DMS153 (cell line): ENCODE data around the gene CHST9.

Source experiments
- DNase-seq: peaks from one replicate; lab custom pipeline; 2025; lab: John Stamatoyannopoulos, UW

Gene CHST9

GRCh38 chr18:26863921-26864497 is 321.1 kb downstream of the CHST9 start:
- DNase-seq = no peak

DNA sequence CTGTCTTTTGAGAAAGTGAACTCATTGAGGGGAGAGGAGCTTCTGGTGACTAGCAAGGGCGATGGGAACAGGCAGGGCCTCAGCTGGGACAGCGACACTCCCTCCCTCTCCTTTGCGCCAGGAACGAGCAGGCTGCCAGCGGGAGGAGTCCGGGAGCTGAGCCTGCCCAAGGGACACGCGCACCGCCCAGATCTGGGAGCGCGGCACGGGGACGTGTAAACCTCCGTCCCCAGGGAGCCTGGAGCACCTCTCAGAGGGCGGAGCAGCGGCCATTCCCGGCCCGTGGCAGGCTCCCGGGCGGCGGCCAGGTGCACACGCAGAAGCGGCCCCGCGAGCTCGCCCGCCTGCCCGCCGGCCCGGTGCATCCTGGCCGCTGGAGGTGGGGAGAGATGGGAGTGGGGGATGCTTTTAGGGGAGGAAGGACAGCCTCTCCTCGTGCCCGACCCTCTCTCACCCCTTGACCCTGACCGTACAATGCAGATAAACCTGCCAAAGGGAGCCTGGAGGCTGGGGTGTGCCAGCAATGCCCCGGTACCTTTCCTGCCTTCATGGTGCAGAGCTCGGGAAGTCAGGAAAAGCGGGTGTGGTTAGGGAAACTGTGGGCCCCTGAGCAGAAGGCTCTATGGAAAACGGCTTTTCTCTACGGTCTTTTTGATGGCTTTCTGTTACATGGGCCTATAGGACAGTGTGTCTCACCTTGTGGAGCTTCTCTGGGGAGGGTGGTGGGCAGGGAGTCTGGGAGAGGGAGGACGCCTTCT is 321.8 kb downstream of the CHST9 start:
- peak; percentile 89 for DNase-seq

DNA sequence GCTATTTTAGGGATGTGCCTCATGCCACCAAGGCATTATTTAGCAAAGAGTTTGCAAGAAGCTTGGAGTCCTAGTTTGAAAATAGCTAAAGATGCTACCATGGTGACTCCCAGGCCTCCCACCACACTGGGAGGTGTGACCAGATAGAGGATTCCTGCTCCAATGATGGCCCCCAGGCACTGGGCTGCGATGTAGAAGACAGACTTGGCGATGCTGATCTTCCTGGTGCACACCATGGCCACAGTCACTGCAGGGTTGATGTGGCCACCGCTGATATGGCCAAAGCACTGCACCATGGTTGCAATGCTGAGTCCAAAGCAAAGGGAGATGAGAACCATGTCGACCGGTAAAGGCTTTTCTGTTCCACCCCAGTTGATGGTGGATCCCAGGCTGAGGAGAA is 323.0 kb downstream of the CHST9 start:
- no peak for DNase-seq
